LNCAP (cell line): ENCODE measurements around the gene KLHL42.

Experiments
- TF ChIP-seq, protein P1 (sequence below): fragments of 450-650 bp; IDR thresholded peaks from 2 replicates; pipeline ENCODE4 v1.5.1; 2017; ENCODE audit warnings: mild to moderate bottlenecking

The KLHL42 gene

DNA sequence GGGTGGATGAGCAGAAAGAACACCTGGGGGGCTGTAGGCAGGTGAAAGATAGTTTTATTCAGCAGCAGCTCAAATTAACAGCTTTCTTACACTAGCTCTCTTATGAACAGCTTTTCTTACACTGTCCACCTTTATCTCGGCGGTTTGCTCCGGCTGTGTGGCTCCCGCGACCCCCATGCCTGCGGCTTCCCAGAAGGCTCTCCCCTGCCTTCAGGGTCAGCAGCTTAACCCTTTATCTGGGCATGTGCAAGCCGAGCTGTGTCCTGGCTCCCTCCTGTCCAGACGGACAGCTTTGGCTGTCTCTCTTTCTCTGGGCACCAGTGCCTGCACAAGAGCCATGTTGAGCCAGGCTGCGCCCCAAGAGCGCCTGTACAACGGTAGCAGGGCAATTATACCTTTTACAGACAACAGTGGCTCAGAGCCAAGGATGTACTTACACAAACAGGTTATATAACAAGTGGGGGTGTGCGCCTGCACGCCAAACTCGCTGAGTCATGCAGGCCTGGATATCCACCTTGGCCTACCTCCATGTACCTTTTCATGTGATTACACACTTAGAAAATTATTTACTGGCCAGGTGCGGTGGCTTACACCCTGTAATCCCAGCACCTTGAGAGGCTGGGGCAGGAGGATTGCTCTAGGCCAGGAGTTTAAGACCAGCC, 28.5 kb upstream of the KLHL42 start:
- TF ChIP-seq, protein P1, sequence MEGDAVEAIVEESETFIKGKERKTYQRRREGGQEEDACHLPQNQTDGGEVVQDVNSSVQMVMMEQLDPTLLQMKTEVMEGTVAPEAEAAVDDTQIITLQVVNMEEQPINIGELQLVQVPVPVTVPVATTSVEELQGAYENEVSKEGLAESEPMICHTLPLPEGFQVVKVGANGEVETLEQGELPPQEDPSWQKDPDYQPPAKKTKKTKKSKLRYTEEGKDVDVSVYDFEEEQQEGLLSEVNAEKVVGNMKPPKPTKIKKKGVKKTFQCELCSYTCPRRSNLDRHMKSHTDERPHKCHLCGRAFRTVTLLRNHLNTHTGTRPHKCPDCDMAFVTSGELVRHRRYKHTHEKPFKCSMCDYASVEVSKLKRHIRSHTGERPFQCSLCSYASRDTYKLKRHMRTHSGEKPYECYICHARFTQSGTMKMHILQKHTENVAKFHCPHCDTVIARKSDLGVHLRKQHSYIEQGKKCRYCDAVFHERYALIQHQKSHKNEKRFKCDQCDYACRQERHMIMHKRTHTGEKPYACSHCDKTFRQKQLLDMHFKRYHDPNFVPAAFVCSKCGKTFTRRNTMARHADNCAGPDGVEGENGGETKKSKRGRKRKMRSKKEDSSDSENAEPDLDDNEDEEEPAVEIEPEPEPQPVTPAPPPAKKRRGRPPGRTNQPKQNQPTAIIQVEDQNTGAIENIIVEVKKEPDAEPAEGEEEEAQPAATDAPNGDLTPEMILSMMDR, result no peak

DNA sequence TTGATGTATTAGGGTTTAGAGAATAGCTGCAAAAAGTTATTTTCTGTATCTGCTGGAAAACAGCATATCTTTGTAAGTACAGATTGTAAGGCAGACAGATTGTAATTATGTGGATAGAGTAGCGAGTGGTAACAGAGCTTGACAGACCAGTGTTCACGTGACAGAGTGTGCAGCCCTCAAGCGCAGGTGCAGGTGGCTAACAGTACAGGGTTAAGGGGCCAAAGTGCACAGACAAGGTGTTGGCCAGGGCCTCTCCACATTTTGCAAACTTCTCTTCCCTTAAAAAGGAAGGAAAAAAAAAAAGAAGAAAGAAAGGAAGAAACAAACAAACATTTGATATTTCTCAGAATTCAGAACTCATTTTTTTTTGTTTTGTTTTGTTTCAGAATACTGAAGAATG, 25.2 kb upstream of the KLHL42 start:
- TF ChIP-seq, protein P1, result no peak

DNA sequence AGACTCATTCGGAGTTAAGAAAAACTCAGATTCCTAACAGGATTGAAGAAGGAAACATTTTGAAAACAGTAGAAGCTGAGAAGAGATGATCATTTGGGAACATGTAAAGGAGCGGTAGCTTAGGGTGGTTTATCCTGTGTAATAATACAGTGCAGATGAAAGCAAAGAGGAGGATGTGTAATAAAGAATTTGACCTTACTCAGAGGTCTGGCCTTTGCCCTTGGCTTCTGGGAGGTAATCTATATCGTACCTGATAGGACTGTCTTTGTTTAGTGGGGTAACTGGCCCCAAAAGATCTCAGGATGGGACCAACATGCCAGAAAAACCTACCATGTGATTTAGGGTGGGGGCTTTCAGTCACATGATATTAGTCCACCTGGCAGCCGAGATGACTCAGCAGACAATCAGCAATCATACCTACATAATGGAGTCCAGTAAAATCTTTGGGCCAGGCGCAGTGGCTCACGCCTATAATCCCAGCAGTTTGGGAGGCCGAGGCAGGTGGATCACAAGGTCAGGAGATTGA, 23.3 kb upstream of the KLHL42 start:
- TF ChIP-seq, protein P1, result no peak

DNA sequence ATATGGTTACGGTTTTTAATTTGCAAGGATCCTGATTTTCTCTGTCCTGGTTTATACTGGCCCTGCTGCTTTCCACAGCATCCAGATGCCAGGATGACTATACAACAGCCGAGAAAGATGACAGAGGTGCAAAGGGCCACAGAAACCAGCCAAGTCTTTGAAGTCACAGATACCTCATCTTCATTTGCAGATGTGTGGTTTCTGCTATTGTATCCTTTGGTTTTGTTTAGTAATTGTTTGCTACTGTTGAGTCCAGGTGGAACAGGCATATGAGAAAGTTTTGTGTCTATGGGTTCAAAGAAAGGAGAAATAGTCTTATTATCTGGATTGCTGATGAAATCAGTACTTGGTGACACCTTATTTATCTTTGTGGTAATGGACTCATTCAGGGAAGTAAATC, 17.3 kb upstream of the KLHL42 start:
- TF ChIP-seq, protein P1, result no peak

DNA sequence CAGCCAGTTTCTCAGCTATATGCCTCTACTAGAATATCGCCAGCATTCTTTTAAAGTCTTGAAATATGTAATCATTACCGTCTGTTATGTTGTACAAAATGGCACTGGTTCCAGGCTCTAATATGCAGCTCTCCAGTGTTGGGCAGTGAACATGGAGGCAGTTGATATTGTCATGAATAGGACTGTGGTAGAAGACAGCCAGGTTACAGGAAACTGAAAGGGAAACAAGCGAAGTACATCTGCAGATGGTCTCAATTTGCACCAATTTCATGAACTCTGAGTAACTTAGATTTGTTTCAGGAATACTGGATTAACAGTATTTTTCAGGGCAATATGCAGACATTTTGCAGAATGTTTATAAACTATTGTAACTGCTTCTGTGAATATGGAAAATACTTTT, 13.4 kb upstream of the KLHL42 start:
- TF ChIP-seq, protein P1, result no peak

DNA sequence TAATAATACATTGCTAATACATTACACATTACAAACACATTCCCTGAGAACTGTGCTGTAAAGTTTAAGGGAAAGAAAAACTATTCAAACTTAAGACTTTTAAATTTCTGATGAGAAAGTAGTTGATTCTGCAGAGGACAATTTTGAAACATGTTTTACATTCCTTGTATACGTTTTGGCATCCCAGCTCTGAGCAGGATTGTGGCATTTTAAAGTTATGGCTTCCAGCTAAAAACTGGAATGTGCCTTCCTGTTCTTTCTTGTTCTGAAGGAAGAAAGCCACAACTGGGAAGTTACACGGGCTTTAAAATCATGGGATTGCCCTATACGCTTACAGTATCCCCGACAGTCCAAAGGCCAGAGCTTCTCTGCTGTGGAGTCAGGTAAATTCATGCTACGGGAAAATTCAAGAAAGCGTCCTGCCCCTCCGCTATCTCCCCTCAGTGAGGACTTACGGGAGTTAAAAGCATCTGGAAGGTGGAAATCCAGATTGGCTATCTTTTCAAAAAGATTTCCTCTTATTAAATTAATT, 10.8 kb upstream of the KLHL42 start:
- TF ChIP-seq, protein P1, result no peak

DNA sequence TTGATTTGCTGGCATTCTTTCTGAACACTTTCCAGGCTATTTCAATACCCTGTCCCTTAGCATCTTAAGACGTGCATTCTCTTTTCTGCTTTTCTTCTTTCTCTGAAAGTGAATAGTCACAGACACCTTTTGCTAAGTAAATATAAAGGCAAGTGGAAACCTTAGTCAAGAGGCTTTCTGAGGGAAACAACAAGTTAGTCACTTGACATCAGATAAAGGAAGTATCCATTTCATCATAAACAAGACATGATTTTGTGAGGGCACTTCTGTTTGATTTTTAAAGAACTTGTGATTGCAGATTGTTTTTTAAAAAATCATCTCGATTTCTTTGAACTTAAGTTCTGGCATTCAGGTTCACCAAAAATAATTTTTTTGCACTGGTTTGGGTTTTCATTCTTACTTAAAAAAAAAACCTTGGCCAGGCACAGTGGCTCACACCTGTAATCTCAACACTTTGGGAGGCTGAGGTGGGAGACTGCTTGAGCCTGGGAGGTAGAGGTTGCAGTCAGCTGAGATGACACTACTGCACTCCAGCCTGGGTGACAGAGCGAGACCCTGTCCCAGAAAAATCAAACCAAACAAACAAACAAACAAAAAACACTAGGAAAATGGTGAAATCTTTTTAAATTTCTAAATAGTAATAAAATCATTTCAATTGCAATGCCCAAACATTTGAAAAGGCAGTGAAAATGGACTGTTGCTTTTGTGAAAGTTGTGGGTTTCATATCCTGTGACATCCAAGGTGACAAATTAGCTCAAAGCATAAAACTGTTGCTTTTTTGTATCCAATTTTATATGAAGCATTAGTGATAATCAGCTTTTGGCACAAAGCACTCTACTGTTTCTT, 8.3 kb upstream of the KLHL42 start:
- TF ChIP-seq, protein P1, result no peak
